Left ventricle myocardium superior (tissue), 1 donor: Measurements from ENCODE around the gene ARL3. TPM values are rescaled to one million over a fixed set of nuclear protein-coding genes. Genes with fewer than 3 reads are reported as not detected.

ENCODE experiments used
- ATAC-seq: fragments of 200-7000 bp; cut with Tn5 transposase; one replicate; pipeline ENCODE4 v1.9.1; 2020; ENCODE audit warnings: mild to moderate bottlenecking, moderate library complexity
- DNase-seq: peaks from one replicate; pipeline ENCODE4 v3.0.0-alpha.2; 2020
- intact Hi-C: fragments of 100-400 bp; cut with micrococcal nuclease; formaldehyde crosslinking; loops from one replicate; pipeline ENCODE4 v1.11.0; 2022
- total RNA-seq: library from RNA; stranded (reverse); fragmentation: NEBNext Ultra II Directional; extraction: Animal tissue kit (Norgen Biotek cat#: 25700); gene quantifications from one replicate; pipeline ENCODE4 v1.2.1, GENCODE V29; 2021
- donor health status: DM: no; HTN: yes; CAD: no; lungs with severe emphysema.

Gene ARL3
- total RNA-seq, 1 donor from 2014 or later: 13.6 TPM

- ATAC-seq (no peak), DNase-seq (no peak)
- intact Hi-C loops: no loop called here
These were observed 83.5 kb downstream of the ARL3 start for GRCh38 chr10:102630663-102631062.

GRCh38 chr10:102629661-102630614 is 84.3 kb downstream of the ARL3 start:
- no peak for DNase-seq
- no peak for ATAC-seq
- intact Hi-C loops: no loop called here

GRCh38 chr10:102628451-102628911 is 85.7 kb downstream of the ARL3 start:
- intact Hi-C loops: no loop called here
- ATAC-seq (peak; percentile 59), DNase-seq (peak; percentile 89)

GRCh38 chr10:102627736-102628293 is 86.4 kb downstream of the ARL3 start:
- ATAC-seq (peak; percentile 42), DNase-seq (peak; percentile 55)
- intact Hi-C loops: no loop called here

GRCh38 chr10:102627291-102627735 is 86.9 kb downstream of the ARL3 start:
- DNase-seq (peak; percentile 49), ATAC-seq (peak; percentile 22)
- intact Hi-C loops: no loop called here

GRCh38 chr10:102626026-102626685 is 88.0 kb downstream of the ARL3 start:
- DNase-seq (no peak), ATAC-seq (no peak)
- intact Hi-C loops: no loop called here

- intact Hi-C loops: no loop called here
- DNase-seq: no peak
- no peak for ATAC-seq
These were observed 89.2 kb downstream of the ARL3 start for GRCh38 chr10:102624751-102625645.

GRCh38 chr10:102624094-102624493 is 90.1 kb downstream of the ARL3 start:
- no peak for ATAC-seq
- no peak for DNase-seq
- intact Hi-C loops: no loop called here

Other genes with a start within 250 kb of the ARL3 start
- gene ACTR1A, start 211.7 kb downstream of the ARL3 start, total RNA-seq: 101 TPM
- 8.0 TPM for gene SUFU, start 210.4 kb downstream of the ARL3 start, total RNA-seq
- 117 TPM for gene TRIM8, start 69.9 kb downstream of the ARL3 start, total RNA-seq
- 1.5 TPM for gene SFXN2, start 239 bp upstream of the ARL3 start, total RNA-seq
- 22.4 TPM for gene WBP1L, start 29.6 kb upstream of the ARL3 start, total RNA-seq
- not detected for gene CYP17A1, start 123.0 kb upstream of the ARL3 start, total RNA-seq
- 12.3 TPM for gene BORCS7, start 139.9 kb upstream of the ARL3 start, total RNA-seq
- gene AS3MT, start 155.1 kb upstream of the ARL3 start, total RNA-seq: 22.4 TPM
- 4.2 TPM for gene CNNM2, start 203.9 kb upstream of the ARL3 start, total RNA-seq